GM12891 (cell line): Measurements from ENCODE around the gene PPP6R3.

ENCODE experiments used
- POLR2A ChIP-seq: IDR thresholded peaks from 2 replicates; pipeline ENCODE4 v1.6.1; 2011; ENCODE audit warnings: low read depth, low read length, control low read depth
- SPI1 ChIP-seq: IDR thresholded peaks from 2 replicates; pipeline ENCODE4 v1.6.1; 2011; ENCODE audit warnings: low read depth, low read length, control low read depth

GRCh38 chr11:68652683-68653156, 192.2 kb downstream of the PPP6R3 start:
- TF ChIP-seq POLR2A (no peak), SPI1 (peak; percentile 67)
